Thoracic aorta (tissue), 2 donors: Measurements from ENCODE around the gene NCKAP5. TPM values are rescaled to one million over a fixed set of nuclear protein-coding genes. Genes with fewer than 3 reads are reported as not detected.

Source experiments
- ATAC-seq: fragments of 150-250 bp; one replicate; pipeline ENCODE4 v1.8.0; 2017; ENCODE audit warnings: low read depth; ENCODE audit not compliant: insufficient number of reproducible peaks, low FRiP score
- DNase-seq: peaks from one replicate; pipeline ENCODE4 v3.0.0-alpha.2; 2020; ENCODE audit warnings: low spot score
- H3K27ac ChIP-seq, 2 donors: fragments of 200-600 bp; sonication (generic); 1 replicate in 1 of 2; 2 replicates in 1 of 2; pipeline ENCODE4 v1.5.1; 2016; ENCODE audit warnings: mild to moderate bottlenecking in 2 of 2, moderate library complexity in 2 of 2
- H3K27me3 ChIP-seq: fragments of 200-600 bp; sonication (generic); replicated peaks from 2 replicates; pipeline ENCODE4 v1.6.0; 2016; ENCODE audit warnings: mild to moderate bottlenecking; ENCODE audit not compliant: insufficient read depth
- H3K36me3 ChIP-seq: fragments of 200-600 bp; sonication (generic); one replicate; pipeline ENCODE4 v1.5.1; 2016
- H3K4me1 ChIP-seq, 2 donors: fragments of 200-600 bp; sonication (generic); 1 replicate in 1 of 2; 2 replicates in 1 of 2; pipeline versions ENCODE4 v1.5.1 to v1.6.0; 2016; ENCODE audit warnings: low read depth in 2 of 2, mild to moderate bottlenecking in 1 of 2; ENCODE audit not compliant: control insufficient read depth in 1 of 2
- H3K4me3 ChIP-seq: fragments of 200-600 bp; sonication (generic); 2 replicates; pipeline ENCODE4 v1.5.1; 2016; ENCODE audit warnings: mild to moderate bottlenecking
- H3K9me3 ChIP-seq: fragments of 200-600 bp; sonication (generic); 2 replicates; pipeline ENCODE4 v1.5.1; 2016
- total RNA-seq, 2 donors: library from RNA; depleted of rRNA; stranded (reverse); fragments of >200 nt; gene quantifications; one replicate each; pipeline versions ENCODE4 v1.1.0 to v1.2.3, GENCODE V29; 2016
- TF ChIP-seq, protein P1 (sequence below): fragments of 200-600 bp; sonication (generic); IDR thresholded peaks from one replicate; pipeline ENCODE4 v1.5.1; 2019; ENCODE audit warnings: antibody characterized with exemption

NCKAP5 gene
- total RNA-seq, 2 donors from 2014 or later: 1.2 to 1.9 TPM

DNA sequence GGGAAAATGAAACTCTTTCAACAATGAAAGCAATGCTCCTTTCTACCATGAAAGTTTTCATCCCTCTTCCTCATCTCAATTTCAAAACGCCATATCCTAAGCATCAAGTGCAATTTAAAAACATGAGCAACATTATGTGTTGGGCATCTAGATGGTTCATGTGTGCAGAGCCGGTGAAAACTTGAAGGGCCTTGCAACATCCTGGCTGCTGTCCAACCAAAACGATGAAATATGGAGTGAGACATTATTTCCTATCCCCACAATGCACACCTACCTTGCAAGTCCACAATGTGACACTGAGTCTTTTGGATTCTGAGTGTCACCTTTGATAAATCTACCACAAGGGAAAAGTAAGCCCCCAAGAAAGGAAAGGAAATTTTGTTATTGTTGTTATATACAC lies 110.0 kb downstream of the NCKAP5 start:
- no peaks in the 10 kb centered on the region for H3K4me1 ChIP-seq
- TF ChIP-seq, protein P1, sequence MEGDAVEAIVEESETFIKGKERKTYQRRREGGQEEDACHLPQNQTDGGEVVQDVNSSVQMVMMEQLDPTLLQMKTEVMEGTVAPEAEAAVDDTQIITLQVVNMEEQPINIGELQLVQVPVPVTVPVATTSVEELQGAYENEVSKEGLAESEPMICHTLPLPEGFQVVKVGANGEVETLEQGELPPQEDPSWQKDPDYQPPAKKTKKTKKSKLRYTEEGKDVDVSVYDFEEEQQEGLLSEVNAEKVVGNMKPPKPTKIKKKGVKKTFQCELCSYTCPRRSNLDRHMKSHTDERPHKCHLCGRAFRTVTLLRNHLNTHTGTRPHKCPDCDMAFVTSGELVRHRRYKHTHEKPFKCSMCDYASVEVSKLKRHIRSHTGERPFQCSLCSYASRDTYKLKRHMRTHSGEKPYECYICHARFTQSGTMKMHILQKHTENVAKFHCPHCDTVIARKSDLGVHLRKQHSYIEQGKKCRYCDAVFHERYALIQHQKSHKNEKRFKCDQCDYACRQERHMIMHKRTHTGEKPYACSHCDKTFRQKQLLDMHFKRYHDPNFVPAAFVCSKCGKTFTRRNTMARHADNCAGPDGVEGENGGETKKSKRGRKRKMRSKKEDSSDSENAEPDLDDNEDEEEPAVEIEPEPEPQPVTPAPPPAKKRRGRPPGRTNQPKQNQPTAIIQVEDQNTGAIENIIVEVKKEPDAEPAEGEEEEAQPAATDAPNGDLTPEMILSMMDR: no peak
- ATAC-seq (no peak), DNase-seq (no peak)
- no peaks in the 10 kb centered on the region for H3K9me3 ChIP-seq
- no peak overlapping the region for H3K27ac ChIP-seq
- H3K4me3 ChIP-seq: no peak overlapping the region
- no peaks in the 10 kb centered on the region for H3K36me3 ChIP-seq
- no peaks in the 10 kb centered on the region for H3K27me3 ChIP-seq

DNA sequence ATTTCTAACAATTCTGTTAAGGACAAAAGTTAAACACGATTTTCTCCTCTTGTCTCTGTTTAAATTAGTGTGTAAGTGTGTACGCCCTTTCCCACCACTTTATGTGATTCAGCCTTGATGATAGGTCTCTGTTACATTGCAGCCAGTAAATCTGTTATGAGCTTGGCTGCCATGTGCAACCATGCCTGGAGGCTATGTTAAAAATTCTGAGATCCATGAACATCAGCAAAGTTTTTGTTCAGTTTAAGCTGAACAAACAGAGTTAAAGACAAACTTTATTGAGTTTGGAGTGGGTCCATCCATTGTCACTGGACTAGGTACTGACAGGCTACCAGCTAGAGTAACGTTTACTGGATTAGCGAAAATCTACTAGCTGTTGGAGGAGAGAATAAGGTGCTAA lies 110.4 kb downstream of the NCKAP5 start:
- Histone ChIP-seq H3K36me3 (no peaks in the 10 kb centered on the region), H3K9me3 (no peaks in the 10 kb centered on the region), H3K4me3 (no peak overlapping the region), H3K27ac (no peak overlapping the region), H3K4me1 (no peaks in the 10 kb centered on the region), H3K27me3 (no peaks in the 10 kb centered on the region)
- no peak for ATAC-seq
- no peak for DNase-seq
- TF ChIP-seq, protein P1: no peak

DNA sequence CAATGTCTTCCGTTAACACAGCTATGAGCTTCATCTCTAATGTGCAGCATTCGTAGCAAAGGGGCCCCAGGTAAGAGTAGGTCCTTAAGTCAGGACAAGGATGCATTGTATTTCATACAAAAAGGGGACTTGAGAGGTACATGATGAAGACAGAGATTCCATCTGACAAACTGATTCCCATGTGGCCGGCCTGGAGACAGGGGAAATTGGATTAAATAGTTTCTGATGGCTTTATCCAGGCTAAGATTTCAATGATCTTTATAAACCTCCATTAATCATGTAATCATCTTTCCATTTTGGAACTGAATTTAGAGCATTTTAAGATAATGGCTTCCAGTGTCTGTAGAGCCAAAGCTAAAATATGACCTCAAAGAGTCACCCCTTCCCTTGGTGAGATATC lies 111.3 kb downstream of the NCKAP5 start:
- no peaks in the 10 kb centered on the region for H3K36me3 ChIP-seq
- H3K4me1 ChIP-seq: no peaks in the 10 kb centered on the region
- H3K4me3 ChIP-seq: no peak overlapping the region
- no peak for ATAC-seq
- no peaks in the 10 kb centered on the region for H3K27me3 ChIP-seq
- TF ChIP-seq, protein P1: no peak
- no peak overlapping the region for H3K27ac ChIP-seq
- no peaks in the 10 kb centered on the region for H3K9me3 ChIP-seq
- DNase-seq: no peak

DNA sequence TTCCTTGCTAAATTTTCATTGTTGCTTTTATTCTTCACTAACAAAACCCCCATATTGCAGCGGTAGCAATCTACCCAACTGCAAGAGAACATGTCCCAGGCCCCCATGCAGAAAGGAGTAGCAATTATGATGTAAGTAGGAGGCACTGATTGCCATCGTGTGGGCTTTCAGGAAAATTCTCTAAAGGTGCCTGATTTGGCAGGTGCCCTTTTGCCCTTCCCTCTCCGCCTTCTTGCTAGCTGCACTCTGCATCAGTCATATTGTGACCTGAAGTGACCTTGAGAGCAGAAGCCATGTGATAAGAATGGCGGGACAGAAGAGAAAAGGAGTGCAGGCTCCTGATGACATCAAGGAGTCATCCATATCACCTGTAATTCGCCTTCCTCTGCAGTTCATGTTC lies 112.1 kb downstream of the NCKAP5 start:
- TF ChIP-seq, protein P1: no peak
- no peak for DNase-seq
- H3K4me3 ChIP-seq: no peak overlapping the region
- no peaks in the 10 kb centered on the region for H3K9me3 ChIP-seq
- H3K4me1 ChIP-seq: no peaks in the 10 kb centered on the region
- no peaks in the 10 kb centered on the region for H3K27me3 ChIP-seq
- H3K27ac ChIP-seq: no peak overlapping the region
- no peak for ATAC-seq
- H3K36me3 ChIP-seq: no peaks in the 10 kb centered on the region

DNA sequence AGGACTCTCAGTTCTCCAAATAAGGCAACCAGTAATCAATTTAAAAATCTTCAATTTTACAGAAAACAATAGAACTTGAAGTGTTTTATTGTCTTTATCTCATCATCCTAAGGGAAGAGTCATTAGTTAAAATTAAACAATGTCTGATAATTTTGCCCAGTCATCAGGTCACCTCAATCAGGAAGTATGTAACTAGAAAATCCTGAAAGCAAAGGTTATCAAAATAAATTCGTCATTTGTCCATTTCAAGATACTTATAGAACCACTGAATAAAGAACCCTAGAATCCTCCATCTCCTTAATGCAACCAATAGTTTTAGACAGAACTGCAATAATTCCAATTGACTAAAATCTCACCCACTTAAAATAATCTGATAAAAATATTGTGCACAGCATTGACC lies 115.2 kb downstream of the NCKAP5 start:
- Histone ChIP-seq H3K4me1 (no peaks in the 10 kb centered on the region), H3K9me3 (no peaks in the 10 kb centered on the region), H3K27ac (no peak overlapping the region), H3K4me3 (no peak overlapping the region), H3K36me3 (no peaks in the 10 kb centered on the region), H3K27me3 (no peaks in the 10 kb centered on the region)
- TF ChIP-seq, protein P1: no peak
- ATAC-seq (no peak), DNase-seq (no peak)
